ENCODE results near the gene P2RX4. TPM values are rescaled to one million over a fixed set of nuclear protein-coding genes. Genes with fewer than 3 reads are reported as not detected.

P2RX4 gene
- total RNA-seq, 3 donors from 2014 or later, result 62.9 to 114 (median 86.9) TPM

DNA sequence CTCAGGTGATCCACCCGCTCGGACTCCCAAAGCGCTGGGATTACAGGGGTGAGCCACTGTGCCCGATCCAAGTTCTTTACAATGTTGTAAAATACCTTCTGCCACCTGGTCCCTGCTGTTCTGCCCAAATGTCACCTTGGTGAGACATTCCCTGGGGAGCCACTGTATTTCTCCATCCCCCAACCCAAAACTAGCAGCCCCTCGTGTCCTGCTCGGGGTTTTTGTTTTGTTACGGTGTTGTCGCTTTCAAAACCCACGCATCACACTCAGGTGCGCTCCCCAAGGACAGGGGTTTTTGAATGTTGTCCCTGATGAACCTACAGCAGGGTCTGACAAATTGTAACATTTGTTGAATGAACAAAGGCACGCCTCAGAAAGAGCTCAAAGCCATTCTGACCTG is 49.1 kb downstream of the P2RX4 start:
- intact Hi-C loops (cut with DNase I; ENCODE audit: low total_unique reads), result no loop called here

DNA sequence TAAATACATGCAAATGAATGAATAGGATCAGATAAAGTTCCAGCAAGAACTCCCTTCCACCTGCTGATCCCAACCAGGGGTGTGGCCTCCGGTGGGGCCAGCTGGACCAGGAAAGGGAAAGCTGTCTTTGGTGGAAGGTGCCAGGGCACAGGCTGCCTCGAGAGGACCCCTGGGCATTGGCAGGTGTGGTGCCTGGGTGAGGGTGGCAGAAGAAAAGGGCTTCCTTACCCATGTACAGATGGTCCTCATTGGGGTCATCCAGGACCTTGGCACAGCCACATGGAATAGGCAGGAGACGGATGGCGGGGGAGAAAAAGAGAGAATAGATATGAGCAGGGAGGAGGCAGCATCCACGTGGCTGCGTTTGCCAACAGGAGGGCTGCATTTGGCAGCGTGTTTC is 50.2 kb downstream of the P2RX4 start:
- TF ChIP-seq, protein P1, sequence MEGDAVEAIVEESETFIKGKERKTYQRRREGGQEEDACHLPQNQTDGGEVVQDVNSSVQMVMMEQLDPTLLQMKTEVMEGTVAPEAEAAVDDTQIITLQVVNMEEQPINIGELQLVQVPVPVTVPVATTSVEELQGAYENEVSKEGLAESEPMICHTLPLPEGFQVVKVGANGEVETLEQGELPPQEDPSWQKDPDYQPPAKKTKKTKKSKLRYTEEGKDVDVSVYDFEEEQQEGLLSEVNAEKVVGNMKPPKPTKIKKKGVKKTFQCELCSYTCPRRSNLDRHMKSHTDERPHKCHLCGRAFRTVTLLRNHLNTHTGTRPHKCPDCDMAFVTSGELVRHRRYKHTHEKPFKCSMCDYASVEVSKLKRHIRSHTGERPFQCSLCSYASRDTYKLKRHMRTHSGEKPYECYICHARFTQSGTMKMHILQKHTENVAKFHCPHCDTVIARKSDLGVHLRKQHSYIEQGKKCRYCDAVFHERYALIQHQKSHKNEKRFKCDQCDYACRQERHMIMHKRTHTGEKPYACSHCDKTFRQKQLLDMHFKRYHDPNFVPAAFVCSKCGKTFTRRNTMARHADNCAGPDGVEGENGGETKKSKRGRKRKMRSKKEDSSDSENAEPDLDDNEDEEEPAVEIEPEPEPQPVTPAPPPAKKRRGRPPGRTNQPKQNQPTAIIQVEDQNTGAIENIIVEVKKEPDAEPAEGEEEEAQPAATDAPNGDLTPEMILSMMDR (IDR thresholded peaks at IDR 0.05), result no peak
- no peak for TF ChIP-seq POLR2AphosphoS5 (IDR thresholded peaks at IDR 0.05)
- no peak for TF ChIP-seq POLR2A (IDR thresholded peaks at IDR 0.05)
- no peak for DNase-seq (ENCODE audit: low spot score in 2 of 2)
- intact Hi-C loops (cut with DNase I; ENCODE audit: low total_unique reads), result loop anchor here (5.0 kb wide), 1 partner anchor 858 kb away; no protein-coding TSS in a partner anchor
- Histone ChIP-seq H3K27ac (no peak overlapping the region), H3K9me3 (no peaks in the 10 kb centered on the region), H3K27me3 (no peaks in the 10 kb centered on the region), H3K36me3 (no peaks in the 10 kb centered on the region), H3K4me3 (no peak overlapping the region), H3K4me1 (no peaks in the 10 kb centered on the region)

More for the DNA sequence above, 49.1 kb downstream of the P2RX4 start:
- H3K36me3 ChIP-seq, result no peaks in the 10 kb centered on the region
- no peaks in the 10 kb centered on the region for H3K9me3 ChIP-seq
- TF ChIP-seq, protein P1 (IDR thresholded peaks at IDR 0.05), result no peak
- TF ChIP-seq POLR2A (IDR thresholded peaks at IDR 0.05), result no peak
- no peak for TF ChIP-seq POLR2AphosphoS5 (IDR thresholded peaks at IDR 0.05)
- H3K27me3 ChIP-seq, result no peaks in the 10 kb centered on the region
- no peaks in the 10 kb centered on the region for H3K4me1 ChIP-seq
- H3K4me3 ChIP-seq, result no peak overlapping the region
- no peak for DNase-seq (ENCODE audit: low spot score in 2 of 2)
- H3K27ac ChIP-seq, result no peak overlapping the region

DNA sequence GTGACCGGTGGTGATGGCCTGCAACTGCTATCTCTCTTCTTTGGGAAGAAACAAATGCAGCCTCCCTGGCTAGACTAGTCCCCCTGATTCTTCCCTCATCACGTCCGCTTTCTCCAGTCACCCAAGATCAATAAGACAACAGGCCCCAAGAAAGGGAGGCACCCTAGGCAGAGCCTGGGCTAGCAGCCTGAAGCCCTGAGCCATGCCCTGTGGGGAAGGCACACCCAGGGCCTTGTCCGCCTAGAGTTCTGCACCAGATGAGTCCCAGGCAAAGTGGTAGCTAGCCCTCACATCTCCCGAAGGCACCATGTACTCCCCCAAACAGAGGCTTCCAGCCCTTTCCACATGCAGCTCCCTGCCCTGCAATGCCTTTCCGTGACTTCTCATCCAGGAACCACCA is 51.5 kb downstream of the P2RX4 start:
- no peak for DNase-seq (ENCODE audit: low spot score in 2 of 2)
- no peak for TF ChIP-seq POLR2AphosphoS5 (IDR thresholded peaks at IDR 0.05)
- TF ChIP-seq, protein P1 (IDR thresholded peaks at IDR 0.05), result no peak
- TF ChIP-seq POLR2A (IDR thresholded peaks at IDR 0.05), result no peak
- H3K27ac ChIP-seq, result no peak overlapping the region
- intact Hi-C loops (cut with DNase I; ENCODE audit: low total_unique reads), result loop anchor here (5.0 kb wide), 1 partner anchor 859 kb away; no protein-coding TSS in a partner anchor
- H3K4me1 ChIP-seq, result no peaks in the 10 kb centered on the region
- H3K4me3 ChIP-seq, result no peak overlapping the region
- H3K36me3 ChIP-seq, result no peaks in the 10 kb centered on the region
- no peaks in the 10 kb centered on the region for H3K9me3 ChIP-seq
- no peaks in the 10 kb centered on the region for H3K27me3 ChIP-seq

DNA sequence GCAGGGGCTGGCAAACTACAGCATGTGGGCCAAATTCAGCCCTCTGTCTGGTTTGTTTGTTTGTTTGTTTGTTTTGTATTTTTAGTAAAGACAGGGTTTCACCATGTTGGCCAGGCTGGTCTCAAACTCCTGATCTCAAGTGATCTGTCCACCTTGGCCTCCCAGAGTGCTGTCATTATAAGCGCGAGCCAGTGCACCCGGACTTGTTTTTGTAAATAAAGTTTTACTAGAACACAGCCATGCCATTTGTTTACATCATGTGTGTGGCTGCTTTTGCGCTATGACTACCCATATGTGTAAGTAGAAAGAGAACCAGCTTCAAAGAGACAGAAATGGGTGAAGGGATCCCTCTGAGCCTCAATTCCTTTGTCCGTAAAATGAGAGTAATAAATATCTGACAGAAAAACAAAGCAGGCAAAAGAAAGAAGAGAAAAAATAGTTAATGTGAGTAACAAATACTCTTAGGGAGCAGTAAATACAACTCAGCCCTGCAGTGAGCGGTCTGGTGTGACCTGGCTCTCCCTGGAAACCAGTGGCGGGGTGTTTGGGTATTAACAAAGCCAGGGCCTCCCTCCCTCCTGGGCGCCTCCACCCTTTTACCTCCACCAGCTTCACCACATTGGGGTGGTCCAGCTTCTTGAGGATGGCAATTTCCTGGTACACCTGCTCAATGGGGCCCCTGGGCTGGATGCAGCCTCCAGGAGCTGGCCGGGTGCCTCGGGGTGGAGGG is 53.4 kb downstream of the P2RX4 start:
- TF ChIP-seq, protein P1 (IDR thresholded peaks at IDR 0.05), result no peak
- TF ChIP-seq POLR2A (IDR thresholded peaks at IDR 0.05) (no peak), POLR2AphosphoS5 (IDR thresholded peaks at IDR 0.05) (no peak)
- Histone ChIP-seq H3K27ac (no peak overlapping the region), H3K4me1 (no peaks in the 10 kb centered on the region), H3K4me3 (no peak overlapping the region), H3K36me3 (no peaks in the 10 kb centered on the region), H3K27me3 (no peaks in the 10 kb centered on the region), H3K9me3 (no peaks in the 10 kb centered on the region)
- DNase-seq (ENCODE audit: low spot score in 2 of 2), result no peak
- intact Hi-C loops (cut with DNase I; ENCODE audit: low total_unique reads), result loop anchor here (5.0 kb wide), 1 partner anchor 861 kb away; no protein-coding TSS in a partner anchor

DNA sequence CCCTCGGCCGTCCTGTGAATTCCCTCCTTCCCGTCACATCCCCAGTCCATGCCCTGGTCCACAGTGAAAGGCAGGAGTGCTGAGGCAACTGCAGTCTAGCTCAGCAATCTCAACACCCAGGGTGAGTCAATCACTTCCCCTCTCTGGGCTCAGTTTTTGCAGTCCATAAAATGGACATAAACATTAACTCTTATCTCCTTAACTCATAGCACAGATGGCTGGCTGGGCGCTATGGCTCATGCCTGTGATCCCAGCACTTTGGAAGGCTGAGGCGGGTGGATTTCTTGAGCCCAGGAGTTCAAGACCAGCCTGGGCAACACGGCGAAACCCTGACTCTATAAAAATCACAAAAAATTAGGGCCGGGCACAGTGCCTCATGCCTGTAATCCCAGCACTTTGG is 54.2 kb downstream of the P2RX4 start:
- no peak for DNase-seq (ENCODE audit: low spot score in 2 of 2)
- H3K9me3 ChIP-seq, result no peaks in the 10 kb centered on the region
- no peak overlapping the region for H3K27ac ChIP-seq
- no peaks in the 10 kb centered on the region for H3K36me3 ChIP-seq
- no peak overlapping the region for H3K4me3 ChIP-seq
- H3K27me3 ChIP-seq, result no peaks in the 10 kb centered on the region
- intact Hi-C loops (cut with DNase I; ENCODE audit: low total_unique reads), result loop anchor here (5.0 kb wide), 1 partner anchor 862 kb away; no protein-coding TSS in a partner anchor
- no peaks in the 10 kb centered on the region for H3K4me1 ChIP-seq
- TF ChIP-seq POLR2AphosphoS5 (IDR thresholded peaks at IDR 0.05) (no peak), POLR2A (IDR thresholded peaks at IDR 0.05) (no peak)
- TF ChIP-seq, protein P1 (IDR thresholded peaks at IDR 0.05), result no peak
